ENCODE measurements around the gene FPR2.

DNA sequence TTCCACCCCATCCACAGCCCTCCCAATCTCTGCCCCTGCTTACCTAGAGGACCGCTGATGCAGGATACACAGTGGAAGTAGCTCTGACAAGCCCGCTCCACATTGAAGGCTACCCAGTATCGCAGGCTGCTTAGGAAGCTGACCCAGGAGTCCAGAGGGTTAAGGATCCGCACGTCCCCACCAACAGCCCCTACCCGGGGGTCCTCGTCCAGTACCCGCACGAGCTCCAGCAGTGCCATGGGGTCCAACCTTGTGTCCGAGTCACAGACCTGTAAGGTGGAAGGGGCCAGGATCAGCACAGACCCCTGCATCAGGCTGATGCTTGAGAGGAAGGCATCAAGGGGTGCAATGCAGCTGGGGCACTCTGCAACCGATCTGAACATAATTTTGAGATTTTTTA lies 44.1 kb upstream of the FPR2 start:
- TF ChIP-seq, protein P1, sequence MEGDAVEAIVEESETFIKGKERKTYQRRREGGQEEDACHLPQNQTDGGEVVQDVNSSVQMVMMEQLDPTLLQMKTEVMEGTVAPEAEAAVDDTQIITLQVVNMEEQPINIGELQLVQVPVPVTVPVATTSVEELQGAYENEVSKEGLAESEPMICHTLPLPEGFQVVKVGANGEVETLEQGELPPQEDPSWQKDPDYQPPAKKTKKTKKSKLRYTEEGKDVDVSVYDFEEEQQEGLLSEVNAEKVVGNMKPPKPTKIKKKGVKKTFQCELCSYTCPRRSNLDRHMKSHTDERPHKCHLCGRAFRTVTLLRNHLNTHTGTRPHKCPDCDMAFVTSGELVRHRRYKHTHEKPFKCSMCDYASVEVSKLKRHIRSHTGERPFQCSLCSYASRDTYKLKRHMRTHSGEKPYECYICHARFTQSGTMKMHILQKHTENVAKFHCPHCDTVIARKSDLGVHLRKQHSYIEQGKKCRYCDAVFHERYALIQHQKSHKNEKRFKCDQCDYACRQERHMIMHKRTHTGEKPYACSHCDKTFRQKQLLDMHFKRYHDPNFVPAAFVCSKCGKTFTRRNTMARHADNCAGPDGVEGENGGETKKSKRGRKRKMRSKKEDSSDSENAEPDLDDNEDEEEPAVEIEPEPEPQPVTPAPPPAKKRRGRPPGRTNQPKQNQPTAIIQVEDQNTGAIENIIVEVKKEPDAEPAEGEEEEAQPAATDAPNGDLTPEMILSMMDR (IDR thresholded peaks at IDR 0.05 in 4 of 5, conservative IDR thresholded peaks at IDR 0.05 in 1 of 5): no peak
- TF ChIP-seq POLR2A (IDR thresholded peaks at IDR 0.05): no peak
